Measurements from ENCODE around the gene CIAO2B.

CIAO2B gene

DNA sequence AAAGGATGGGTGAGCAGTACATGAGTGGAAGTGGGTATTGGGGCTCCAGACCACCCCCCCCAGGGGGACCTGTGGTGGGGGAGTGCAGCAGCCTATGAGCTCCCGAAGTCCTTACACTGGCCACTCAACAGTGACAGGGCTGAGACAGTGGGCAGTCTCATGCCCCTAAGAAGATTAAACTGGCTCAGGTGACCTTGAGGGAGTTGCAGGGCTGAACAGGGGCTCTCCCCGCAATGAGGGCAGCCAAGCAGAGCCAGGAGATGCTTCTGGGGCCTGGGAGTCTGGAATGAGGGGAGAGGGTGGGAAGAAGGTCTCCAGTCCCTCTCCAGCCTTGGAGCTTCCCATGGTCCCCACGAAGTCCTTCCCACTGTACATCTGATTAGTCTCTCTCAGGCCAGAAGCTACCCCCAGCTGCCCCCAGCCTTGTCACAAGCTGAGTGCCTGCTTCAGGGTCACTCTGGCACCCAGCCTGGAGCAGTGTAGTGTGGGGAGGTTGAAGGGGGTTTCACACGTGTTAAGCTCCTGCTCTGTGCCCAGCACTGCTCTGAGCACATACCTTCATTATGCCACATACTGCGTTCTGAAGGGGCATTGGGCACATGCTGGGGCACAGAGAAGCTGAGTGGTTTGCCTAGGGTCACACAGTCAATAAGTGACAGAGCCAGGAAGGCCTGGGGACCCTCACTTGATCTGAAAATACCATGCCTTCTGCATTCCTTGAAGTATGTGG, 14.5 kb downstream of the CIAO2B start:
- DNase-seq (ENCODE audit: low read depth), result no peak

DNA sequence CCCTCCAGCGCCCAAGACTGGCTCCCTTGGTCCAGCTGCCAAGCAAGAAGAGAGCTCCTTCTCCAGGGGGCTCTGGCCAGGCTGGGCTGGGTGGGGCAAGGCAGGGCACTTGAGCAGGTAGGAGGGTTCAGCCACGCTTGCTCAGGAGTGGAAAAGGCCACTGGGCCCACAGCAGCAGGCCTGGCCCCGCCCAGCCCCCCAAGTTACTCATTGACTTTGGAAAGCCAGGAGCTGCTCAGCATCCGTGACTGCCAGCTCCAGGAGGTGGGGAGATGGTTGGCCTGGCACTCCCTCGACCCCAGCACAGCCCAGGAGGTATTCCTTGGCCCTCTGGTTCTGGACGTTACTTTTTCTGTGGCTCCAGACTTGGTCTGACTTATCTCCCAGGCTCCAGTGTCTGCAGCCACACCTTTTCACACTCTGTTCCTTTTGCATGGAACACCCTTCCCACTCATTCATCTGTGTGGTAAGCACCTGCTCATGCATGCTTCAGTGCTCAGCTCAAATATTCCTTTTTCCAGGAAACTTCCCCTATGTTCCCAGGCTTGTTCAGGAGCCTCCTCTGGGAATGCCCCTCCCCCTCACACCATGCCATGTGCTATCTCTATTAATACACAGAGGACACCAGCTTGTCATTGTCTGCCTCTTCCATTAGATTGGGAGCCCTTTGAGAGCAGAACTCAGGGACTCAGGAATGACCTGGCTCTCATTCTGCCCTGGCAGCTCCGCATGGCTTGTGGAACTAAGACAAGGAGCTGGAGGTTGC, 15.2 kb downstream of the CIAO2B start, which contains the start of gene CDH16:
Gene CDH16, minus strand, starts transcription at position 83 of the 766 bp plus-strand sequence. CDS start 820 bp downstream, outside the sequence.
- no peak for DNase-seq (ENCODE audit: low read depth)

DNA sequence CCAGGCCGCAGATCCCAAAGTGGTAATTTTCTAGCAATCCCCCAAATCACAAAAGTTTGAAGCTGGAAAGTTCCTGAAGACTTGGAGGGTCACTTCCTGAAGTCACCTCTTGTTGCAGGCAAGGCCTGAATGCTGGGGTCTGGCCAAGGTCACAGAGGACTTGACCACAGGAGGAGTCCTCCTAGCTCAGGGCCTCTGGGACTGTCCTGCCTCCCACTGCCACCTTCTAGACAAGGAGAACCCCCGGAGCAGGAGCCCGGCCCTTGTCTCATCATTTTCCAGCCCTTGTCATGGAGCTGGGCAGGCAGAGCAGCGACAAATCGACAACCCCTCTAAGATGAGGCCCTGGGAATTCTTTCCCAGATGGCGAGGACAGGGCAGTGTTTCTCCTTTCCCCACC, 15.8 kb downstream of the CIAO2B start:
- DNase-seq (ENCODE audit: low read depth), result no peak

DNA sequence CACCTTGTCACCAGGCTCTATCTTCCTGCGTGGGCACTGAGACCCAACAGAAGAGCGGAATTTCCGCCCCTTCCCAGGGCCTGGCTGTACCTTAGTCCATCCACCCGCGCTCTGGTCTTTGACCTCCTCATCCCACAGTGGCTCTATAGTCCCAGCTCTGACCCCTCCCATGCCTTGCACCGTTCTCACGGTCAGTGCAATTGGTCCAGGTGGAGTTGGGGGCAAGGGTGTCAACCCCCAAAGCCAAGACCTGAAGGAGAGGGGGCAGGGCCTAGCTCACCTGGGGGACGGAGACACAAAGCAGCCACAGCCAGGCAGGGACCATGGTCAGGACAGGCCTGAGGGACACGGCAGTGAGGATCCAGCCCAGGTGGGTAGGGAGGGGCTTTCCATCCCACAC, 16.5 kb downstream of the CIAO2B start:
- DNase-seq (ENCODE audit: low read depth), result no peak

DNA sequence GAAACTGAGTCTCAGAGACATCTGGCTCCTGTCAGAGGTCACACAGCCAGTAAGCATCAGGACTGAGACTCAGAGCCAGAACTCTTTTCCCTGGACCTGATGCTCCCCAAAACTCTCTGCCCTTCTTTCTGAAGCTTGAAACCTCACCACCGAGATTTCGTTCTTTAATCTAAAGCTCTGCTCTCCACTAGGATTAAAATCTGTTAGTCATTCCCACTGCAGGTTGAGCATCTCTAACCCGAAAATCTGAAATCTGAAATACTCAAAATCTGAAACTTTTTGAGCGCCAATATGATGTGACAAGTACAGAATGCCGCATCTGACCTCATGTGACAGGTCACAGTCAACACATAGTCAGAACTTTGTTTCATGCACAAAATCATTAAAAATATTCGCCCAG, 17.7 kb downstream of the CIAO2B start:
- no peak for DNase-seq (ENCODE audit: low read depth)

DNA sequence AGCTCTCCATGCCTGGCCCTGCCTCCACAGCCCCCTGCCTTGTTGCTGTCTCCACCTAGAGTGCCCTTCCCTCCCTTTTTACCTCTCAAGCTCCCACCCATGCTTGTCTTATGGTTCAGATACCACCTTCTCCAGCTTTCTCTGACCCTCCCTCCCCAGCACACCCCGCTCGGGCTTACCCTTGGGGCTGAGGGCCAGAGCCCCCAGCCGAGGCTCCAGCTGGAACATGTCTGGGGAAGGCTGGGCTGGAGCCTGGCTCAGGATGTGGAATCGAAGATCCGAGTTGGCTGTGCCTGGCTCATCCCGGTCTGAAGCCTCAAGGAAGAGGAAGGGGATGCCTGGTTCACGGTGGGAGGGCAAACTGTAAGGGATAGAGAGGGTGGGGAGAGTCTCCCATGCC, 19.2 kb downstream of the CIAO2B start:
- no peak for DNase-seq (ENCODE audit: low read depth)

DNA sequence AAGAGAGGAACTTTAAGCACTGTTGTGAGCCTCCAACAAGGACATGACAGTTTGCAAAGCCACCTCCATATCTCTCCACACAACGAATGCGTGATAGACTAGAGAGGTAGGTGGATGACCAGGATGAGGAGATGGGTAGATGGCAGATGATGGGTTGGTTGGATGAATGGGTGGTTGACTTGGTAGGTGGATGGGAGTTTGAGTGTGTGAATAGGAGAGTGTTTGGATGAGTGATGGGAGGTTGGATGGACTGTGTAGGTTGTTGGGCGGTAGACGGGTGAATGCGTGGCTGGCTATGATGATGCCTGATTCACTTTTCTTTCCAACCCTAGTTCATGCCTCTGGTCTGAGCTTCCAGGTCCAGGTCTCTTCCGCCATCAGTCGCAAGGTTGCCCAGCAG, 19.7 kb downstream of the CIAO2B start:
- no peak for DNase-seq (ENCODE audit: low read depth)

DNA sequence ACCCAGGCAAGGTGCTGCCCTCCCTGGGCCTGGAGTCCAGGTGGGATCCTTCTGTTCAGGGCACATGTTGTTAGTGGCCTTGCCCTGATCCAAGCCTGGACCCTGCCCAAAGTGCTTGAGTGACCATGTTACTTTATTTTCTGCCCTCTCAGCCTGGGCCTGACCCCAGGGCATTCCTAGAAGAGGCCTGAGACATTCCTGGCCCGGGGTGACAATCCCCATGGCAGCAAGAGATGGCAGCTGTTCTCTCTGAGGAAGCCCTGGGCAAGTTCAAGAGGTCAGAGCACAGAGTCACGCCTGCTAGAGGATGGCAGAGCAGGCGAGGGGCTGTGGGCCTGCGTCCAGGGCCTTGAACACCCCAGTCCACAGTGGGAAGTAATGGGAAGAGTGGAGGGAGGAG, 20.5 kb downstream of the CIAO2B start:
- no peak for DNase-seq (ENCODE audit: low read depth)

DNA sequence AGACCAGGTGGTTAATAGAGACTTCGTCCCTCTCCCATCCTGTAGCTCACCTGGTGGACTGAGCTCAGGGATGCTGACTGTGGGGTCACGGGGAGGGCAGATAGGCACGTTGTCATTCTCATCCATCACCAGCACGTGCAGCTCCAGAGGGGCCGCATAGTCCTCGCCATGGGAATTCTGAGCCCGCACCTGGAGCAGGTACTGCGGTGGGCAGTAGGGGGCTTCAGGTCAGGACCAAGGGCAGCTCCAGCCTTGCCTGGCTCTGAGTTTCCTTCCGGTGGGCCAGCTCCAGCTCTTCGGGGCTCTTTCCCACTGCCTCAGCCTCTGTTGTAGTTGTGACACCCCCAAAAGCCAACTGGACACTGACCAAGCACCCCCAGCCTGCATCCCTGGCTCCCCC, 21.1 kb downstream of the CIAO2B start:
- no peak for DNase-seq (ENCODE audit: low read depth)

DNA sequence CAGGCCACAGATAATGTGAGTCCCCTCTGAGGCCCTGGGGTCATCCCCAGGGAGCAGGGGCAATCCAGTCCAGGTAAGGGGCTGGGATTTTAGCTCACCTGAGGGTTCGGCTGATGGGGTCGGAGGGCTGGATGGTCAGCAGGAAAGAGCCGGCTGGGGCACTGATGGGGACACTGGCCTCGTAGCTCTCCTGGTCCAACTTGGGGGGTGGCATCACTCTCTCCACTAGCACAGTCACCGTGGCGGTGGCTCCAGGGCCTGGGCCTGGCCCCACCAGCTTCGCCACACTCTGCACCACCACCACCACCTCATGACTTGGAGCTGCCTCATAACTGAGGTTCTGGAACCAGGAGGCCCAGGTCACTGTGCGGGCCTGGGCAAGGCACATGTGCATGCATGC, 22.4 kb downstream of the CIAO2B start:
- no peak for DNase-seq (ENCODE audit: low read depth)

DNA sequence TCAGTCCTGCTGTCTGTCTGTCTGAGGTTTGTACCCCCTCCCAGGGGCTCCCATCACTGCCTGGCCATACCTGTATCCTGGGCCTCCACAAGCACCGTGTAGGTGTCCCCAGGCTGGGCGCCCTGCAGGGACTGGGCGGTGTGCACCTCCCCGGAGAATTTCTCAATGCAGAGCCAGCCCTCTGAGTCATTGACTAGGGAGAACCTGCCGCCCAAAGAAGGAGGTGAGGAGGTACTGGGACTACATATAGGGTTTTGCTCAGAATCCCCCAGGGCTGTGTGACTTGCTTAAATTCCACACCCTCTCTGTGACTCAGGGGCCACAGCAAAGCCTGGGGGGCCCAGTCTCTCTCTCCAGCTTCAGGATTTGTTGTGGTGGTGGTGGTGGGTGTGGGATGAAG, 23.1 kb downstream of the CIAO2B start:
- no peak for DNase-seq (ENCODE audit: low read depth)

DNA sequence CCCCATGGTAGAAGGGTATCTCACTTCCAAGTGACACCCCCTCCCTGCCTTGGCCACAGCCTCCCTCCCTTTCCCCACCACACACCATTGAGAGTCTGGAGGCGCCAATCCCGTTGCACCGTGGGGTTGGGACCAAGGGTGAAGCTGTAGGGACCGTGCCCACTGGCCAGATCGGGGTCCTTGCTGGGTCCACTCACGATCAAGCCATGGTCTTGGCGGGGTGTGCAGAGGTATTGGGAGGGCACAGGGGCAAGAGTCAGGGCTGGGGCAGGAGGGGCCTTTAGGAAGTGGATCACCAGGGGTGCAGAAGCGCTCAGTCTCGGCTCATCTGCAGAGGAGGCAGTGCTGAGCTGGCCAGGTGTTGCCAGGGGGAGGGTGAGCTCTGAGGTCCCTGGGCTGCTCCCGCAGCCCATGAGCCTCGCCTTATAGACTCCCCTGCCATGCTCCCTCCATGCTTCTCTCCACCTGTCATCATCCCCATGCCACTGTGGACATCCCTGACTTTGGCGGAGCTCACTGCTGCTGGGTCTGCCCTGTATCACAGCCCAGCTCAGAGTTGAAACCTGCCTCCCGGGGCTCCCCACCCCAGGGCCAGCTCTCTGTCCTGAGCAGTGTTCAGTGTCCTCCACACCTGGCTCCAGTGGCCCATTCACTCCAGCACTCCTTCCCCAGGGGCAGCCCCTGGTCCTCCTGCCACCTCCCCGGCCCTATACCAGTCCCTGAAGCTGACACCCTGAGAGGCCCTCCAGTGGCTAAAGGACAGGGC, 23.8 kb downstream of the CIAO2B start:
- no peak for DNase-seq (ENCODE audit: low read depth)

DNA sequence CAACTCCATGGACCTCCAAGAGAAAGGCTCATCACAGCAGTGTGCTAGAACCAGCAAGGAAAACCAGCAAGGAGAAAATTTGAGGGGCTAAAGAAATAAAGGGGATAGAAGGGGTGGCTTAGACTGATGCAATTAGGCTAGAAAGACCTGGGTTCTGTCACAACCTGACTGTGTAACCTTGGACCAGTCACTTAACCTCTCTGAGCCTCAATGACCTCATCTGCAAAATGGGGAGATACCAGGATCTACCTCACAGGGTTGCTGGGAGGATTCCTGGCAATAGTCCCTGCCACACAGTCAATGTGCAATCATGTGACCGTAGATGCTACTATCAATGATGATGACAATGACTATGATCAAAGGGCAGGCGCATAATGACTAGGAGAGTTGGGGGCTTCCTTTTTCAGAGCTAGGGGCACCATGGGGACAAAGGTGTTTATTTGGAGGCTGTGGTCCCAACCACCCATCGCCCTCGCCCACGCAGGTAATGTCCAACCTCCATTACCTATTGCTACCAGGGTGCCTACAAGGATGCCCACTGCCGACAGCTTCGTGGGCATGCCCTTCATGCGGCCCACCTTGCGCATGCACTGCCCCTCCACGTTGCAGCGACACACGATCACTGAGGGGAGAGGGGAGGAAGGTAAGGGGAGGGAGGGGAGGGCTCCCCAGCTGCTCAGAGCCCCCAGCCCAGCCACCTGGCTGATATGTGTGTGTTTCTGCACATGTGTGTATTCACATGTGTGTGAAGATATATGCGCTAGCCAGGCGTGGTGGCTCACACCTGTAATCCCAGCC, 25.2 kb downstream of the CIAO2B start:
- no peak for DNase-seq (ENCODE audit: low read depth)

DNA sequence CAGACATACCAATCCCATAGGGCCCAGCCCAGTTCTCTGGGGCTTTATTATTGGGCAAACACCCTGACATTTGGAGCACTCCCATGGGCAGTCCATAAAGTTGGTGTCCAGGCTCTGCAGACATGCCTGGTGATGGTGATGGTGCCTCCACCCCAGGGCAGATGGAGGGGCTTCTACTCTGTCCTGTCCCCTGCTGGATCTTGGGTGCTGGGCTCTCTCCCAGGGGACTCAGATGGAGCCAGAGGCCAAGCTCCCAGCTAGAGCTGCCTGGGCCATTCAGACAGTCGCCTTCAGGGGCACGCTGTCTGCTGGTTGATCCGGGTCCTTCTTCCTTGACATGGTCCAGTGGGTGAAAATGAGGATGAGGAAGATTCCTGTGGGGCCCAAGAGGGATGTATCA, 26.1 kb downstream of the CIAO2B start:
- no peak for DNase-seq (ENCODE audit: low read depth)

DNA sequence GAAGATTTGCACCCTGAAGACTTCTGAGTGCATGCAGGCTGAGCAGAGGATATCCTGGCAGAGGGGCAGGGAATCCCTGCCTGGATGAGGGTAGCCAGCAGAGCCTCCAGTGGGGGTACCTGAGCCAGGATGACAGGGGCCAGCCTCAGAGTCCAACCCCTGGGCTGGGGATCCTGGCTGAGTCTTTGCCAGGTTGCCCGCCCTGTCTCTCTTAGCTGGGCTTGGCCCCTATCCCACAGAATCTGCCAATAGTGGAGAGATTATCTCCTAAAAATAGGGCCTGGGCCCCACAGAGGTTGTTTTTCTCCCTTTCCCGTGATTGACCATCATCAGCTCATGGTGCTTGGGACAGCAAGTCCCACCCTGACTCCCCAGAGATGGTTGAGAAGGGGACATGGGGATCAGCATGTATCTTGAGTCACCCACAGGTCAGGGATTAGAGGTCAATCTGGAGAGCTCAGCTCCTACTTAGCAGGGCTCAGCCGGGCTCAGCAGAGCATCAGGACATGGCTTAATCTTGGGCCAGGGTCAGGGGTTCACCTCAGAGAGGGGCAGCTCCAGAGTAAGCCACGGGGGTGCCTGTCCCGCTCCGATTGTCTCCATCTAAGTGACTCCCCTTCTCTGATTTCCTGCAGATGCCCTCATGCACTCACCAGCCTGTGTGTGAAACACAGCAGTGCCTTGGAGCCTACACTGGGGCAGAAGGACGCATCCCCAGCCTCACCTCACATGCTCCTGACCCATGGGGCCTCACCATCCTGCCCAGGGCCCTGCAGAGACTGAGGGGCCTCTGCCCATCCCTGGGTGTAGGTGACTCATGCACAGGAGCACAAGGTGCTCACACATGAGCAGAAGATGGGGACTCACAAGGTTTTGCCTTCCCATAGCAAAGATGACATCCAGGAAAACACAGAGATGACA, 27.0 kb downstream of the CIAO2B start:
- no peak for DNase-seq (ENCODE audit: low read depth)

DNA sequence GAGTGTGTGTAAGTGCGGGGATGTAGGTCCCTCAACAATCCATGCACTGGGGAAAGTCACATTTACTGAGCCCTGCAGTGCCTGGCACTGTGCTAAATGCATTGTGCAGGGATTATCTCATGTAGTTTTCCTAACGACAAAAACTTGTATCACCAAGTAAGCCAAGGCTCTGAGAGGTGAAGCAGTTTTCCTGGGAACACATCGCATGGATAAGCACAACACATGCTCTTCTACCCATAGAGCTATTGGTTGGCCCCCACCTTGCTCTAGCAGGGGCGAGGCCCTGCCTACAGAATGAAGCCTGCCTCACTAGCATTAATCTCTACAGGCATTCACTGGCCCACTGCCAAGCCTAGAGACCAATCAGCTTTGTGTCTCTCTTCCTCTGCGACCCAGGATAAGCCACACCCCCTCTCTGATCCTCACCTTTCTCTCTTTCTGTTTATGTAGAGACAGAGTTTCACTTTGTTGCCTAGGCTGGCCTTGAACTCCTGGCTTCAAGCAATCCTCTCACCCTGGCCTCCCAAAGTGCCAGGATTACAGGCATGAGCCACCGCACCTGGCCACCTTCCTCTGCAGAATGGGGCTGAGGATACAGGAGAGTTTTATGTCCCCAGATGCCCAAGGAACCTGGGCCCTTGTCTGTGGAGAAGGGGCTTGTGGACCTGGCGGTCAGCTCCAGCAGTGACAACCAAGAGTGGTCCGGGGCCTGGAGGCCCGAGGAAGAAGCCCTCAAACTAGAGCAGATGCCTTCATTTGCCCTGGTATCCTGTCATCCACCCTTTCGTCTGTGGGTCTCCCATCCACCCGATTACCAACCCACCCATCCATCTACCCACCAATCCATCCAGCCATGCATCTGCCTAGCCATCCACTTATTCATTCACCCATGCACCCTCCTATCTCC, 28.3 kb downstream of the CIAO2B start:
- DNase-seq (ENCODE audit: low read depth), result no peak

DNA sequence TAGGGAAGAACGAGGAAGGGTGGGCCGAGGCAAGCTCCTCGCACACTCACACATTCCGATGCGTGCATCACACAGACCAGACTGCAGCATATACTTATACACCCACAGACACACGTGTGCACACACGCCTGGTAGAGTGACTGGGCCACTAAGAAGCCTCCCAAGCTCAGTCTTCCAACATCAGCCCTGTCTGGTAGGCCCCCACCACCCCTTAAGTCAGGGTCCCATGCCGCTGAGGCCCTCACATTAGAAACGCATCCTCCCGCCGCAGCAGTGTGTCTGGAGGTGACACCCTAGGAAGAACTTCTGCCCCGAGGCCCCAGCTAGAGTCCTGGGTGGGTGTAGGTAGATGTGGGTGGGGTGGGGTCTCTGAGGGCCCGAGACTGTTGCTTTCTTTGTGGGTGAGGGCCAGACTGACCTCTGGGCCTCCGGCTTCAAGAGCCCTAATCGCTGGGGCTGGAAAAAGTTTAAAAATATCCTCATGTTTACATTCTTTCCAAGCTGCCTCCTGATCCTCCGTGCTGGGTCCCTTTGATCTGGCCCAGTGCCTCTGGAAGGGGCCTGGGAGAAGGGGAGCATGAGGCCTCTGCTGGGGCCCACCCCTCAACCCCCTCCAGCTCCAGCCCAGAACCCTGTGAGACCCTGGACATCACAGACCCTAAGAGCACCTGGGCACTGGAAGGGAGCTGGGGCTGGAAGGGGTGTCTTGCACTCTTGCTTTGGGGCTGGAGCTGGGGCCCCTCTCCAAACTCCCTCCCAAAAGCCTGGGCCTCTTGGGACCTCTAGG, 29.2 kb downstream of the CIAO2B start:
- no peak for DNase-seq (ENCODE audit: low read depth)

DNA sequence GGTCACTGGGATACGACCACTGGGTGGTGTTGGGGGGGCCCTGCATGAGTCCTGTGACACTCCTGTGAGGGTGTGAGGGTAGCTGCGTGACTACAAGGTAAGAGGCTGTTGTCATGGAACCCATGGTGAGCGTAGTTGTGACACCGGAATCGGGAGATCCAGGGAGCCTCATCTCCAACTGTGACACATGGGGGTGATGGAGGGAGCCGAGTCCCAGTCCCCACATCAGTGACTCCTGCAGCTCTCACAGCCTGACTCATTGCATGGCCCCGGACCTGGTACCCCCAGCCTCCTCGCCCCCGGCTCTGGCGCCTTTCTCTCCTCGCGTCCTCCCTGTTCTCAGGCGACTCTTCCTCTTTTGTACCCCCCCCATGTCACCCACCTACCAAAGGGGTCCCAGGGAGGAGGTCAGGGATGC, 29.8 kb downstream of the CIAO2B start:
- DNase-seq (ENCODE audit: low read depth), result no peak
